ENCODE results near the gene CEACAM5.
"Not testable (repeated sequence)": the region's sequence is repeated elsewhere in the genome, so short reads cannot be mapped to it uniquely, and the experiment has no call there.

Gene CEACAM5

DNA sequence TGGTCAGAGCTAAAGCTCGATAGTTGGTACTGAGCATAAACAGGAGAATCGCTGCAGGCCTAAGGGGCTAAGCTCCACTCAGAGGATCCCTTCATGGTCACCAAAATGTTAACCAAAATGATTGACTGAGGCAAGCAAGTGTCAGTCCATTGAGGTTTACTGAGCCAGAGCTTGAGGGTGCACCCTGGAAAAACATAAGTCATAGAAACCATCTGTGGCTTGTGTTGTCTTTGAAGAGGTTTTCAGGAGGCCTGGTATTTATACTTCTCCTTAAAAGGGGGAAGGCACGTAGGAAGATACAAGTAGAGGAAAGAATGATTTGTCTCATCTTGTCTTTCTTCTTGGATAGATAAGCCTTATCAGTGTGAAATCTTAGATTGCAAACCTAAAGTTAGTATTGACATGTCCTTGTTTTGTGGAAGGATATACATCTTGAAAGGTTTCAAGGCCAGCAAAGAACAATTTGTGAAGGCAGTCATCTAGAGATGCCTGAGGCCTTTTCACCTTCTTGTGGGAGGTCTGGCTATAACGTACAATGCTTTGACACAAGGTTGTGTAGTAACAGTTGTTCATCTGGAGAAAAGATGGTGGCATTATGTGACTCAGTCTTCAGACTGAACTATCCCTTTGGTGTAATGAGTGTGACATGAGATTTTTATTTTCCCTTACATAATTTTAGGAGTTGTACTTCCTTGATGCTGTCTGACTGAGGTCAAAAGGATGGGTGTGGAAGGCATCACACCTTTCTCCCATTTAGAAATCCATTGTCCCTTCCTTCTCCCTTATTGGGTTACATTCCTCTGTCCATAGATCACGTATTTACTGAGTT lies 32.2 kb downstream of the CEACAM5 start:
- no peak for DNase-seq (ENCODE audit: low read depth)

DNA sequence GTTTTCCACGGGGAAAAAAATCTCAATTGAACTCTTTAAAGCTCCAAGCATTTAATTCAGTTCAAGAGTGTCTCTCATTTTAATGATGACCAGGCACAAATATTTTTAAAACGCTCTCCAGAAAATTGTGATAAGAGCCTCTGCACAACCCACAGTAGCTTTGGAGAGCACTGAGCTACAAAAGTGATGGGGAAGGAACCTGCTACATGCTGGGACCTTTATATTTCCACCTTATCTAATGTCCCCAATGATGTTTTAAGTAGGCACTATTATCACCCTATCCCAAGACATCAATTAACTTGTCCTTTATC lies 32.8 kb downstream of the CEACAM5 start:
- DNase-seq (ENCODE audit: low read depth) = no peak

DNA sequence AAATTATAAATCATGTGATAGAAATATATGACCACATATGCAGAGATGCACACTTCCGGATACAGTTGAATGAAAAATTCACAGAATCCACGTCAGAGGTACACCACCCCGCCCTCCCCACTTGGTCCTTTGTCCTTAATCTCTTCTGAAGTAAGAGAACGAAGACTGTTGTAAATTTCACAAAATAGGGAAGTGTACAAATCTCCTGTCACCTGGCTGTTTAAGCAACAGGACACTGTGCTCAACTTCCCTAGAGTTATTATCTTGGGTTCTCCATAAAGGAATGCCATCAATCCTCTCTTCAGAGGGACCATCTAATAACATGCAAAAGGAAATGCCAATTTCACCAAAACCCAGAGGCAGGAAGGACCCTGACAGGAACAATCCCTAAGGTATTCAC lies 36.4 kb downstream of the CEACAM5 start:
- DNase-seq (ENCODE audit: low read depth) = no peak

DNA sequence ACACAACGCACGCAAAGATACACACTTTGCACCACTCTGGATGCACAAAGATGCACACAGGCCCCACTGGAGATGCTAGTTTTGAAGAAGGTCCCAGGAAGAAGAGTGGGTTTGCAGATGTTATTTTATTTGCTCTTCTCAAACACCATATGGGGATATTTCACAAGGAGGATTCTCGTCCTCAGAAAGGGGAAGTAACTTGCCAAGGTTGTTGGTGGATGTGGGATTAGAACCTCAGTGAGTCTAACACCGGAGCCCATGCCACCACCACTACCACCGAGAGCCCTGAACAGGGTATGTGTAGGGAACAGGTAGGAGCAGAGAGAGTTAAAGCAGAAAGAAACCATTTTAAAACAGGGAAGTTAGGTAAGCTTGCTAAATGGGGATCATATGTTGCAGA lies 37.3 kb downstream of the CEACAM5 start:
- no peak for DNase-seq (ENCODE audit: low read depth)

DNA sequence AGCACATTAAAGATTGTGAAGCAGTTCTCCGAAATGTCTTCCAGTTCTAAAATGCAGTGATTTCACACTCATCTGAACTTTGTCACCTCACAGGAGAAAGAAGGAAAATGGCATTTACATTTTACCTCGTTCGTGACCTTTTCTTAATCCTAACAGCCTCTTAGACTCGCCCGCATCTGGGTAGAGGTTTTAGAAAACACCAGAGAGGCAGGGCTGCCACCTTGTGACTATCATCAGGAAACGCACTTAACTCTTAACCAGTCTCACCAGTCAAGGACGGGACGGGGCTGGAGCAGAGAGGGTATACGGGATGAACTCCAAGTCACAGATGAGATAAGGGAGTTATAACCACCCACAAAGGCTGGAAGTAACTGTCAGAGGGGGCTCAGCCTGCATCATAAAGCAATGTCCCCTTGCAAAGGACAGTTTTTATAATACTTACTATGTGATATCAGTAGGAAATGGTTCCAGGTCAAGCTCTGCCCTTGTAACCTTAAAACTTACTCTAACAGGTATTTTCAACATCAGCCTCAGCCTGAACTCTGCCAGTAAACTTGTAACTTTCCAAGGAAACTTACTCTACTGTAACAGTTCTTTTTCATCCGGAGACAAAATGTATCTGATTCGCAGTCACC lies 38.3 kb downstream of the CEACAM5 start:
- peak; percentile 60 for DNase-seq (ENCODE audit: low read depth)

DNA sequence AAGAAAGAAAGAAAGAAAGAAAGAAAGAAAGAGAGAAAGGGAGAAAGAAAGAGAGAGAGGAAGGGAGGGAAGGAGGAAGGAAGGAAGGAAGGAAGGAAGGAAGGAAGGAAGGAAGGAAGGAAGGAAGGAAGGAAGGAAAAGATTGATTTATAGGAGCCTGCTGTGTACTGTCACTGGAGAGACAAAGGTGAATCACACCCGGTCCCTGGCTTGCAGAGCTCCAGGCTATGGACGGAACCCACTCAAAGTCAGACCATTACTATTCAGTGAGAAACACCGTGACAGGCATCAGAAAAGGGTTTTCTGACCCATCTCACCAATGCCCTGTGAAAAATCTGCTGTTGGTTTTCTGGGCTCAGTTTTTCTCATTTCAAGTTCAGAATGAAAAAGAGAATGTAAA lies 39.6 kb downstream of the CEACAM5 start:
- no peak for DNase-seq (ENCODE audit: low read depth)

DNA sequence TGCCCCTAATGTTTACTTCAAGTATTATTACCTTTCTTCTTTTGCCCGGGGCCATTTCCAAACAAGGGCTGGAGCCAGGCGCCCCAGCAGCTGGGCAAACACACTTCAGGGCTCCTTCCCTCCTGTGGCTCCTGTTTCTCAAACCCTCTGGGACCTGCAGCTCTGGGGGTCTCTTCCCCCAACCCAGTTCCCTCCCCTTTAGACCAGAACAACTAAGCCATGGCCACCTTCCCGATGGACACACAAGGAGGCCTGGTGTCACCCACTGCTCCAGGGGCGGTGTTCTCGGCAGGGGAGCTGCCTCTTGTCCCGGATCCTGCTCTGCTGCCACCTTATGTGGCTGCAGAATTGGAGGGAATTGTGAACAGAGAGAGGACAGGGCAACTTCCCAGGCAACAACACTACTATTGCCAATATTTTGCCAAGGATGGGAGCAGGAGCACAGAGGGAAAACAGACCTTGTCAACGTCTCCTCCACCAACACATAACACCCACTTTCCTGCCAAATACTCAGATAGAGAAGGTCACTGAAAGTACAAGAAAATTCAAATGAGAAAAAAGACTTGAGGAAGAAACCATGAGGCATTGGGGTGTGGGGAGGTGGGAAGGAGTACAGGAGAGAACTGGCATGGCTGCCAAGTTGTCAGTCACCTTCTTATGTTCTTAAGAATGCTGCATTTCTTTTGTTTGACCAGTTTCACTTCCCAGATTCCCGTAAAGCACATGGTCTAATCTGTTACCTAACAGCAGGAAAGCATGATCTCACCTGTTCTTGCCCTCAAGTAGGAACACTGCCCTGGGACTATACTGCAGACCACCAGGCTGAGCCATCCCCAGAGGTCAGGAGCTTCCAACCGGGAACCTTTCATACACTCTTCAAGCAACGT lies 42.1 kb downstream of the CEACAM5 start:
- DNase-seq (ENCODE audit: low read depth) = not testable (repeated sequence)

DNA sequence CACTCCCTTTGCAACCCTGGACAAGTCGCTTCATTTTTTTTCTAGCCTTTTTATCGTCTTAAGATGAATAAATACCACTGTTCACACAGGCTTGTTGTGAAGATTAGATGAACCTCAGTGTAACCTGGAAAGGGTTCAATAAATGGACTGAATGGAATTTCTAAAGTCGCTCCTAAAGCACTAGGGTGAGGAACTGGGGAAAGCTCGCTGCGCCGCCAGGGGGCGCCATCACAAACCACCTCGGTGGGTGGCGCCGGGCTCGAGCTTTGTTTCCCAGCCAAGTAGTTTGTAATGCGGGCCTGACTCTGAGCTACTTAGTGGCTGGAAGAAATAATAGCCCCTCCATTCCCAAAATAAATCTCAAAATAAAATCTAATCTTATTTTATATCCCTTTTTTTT lies 44.7 kb downstream of the CEACAM5 start:
- peak; percentile 48 for DNase-seq (ENCODE audit: low read depth)

DNA sequence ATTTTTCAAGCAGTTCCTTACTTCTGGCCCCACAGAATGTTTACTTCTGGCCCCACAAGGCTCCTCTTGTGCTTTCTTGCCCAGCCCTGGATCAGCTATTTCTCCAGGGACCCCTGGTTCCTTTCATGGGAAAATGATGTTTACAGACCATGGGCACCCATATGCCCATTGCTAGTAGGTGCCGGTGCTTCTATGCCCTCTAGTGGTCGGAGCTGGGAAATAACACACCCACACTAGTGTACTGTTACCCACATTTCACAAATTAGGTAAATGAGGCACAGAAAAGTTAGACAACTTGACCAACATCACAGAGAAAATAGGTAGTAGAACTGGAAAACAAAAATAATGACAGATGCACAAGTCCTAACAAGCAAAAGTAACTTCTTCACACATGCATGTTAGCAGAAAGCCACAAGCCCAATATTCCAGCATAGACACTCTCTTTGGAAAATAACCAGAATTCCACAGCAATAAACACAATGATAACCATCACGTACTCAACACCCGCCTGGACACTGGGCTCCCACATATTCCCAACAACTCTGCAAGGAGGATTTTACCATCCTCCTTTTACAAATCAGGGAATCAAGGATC lies 45.6 kb downstream of the CEACAM5 start:
- peak; percentile 55 for DNase-seq (ENCODE audit: low read depth)

DNA sequence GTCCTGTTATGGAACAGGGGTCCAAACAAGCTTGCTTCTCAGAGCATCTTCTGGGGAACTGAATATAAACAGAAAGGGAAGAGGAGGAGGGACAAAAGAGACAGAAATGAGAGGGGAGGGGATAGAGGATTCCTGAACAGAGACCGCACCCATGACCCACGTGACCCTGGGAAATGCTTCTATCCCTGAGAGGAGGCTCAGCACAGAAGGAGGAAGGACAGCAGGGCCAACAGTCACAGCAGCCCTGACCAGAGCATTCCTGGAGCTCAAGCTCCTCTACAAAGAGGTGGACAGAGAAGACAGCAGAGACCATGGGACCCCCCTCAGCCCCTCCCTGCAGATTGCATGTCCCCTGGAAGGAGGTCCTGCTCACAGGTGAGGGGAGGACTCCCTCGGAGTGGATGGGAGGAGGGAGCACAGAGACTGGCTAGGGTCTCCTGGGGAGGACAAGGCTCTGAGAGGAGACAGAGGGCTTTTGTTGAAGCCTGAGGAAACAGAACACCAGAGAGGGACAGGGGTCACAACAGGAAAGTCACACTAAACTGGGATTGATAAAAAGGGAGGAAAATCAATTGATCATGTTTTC lies 47.0 kb downstream of the CEACAM5 start, which contains the start of gene CEACAM6:
Gene CEACAM6, plus strand, starts transcription at position 203 of the 586 bp plus-strand sequence. Its CDS starts 109 bp downstream, at position 312.
- no peak for DNase-seq (ENCODE audit: low read depth)

DNA sequence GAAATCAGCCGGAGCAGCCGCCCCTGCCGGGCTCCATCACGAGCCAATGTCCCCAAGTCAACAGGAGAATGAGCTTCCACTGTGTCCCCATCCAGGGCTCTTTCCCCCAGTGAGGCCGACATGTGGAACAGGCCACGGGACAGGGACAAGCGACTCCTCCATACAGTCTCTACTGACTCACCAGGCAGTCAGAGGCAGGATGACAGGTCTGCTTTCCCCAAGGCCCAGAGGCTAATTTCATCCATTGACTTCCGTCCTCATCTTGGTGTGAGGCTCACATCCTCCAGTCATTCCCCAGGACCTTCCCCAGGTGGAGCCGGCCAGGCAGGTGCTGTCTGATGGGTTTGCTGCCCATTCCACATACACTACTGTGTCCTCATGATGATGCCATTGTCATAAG lies 50.4 kb downstream of the CEACAM5 start:
- peak; percentile 43 for DNase-seq (ENCODE audit: low read depth)

DNA sequence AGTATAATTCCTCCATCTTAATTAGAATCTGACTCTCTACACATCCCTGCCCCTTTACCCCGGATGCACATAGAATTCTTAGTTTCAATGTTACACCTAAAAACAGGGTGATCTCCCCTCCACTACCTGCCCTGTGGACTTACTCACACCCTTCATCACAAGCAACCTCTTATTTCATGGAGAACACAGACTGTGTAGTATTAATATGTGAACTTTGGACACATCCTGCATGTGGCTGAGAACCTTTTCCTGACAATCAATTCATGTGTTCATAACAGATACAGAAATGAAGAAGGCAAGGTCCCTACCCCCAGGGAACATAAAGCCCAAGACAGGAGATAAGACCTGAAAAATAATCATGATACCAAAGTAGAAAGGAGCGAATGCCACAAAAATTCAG lies 58.7 kb downstream of the CEACAM5 start:
- no peak for DNase-seq (ENCODE audit: low read depth)

DNA sequence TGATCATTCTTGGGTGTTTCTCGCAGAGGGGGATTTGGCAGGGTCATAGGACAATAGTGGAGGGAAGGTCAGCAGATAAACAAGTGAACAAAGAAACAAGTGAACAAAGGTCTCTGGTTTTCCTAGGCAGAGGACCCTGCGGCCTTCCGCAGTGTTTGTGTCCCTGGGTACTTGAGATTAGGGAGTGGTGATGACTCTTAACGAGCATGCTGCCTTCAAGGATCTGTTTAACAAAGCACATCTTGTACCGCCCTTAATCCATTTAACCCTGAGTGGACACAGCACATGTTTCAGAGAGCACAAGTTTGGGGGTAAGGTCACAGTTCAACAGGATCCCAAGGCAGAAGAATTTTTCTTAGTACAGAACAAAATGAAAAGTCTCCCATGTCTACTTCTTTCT lies 59.7 kb downstream of the CEACAM5 start:
- DNase-seq (ENCODE audit: low read depth) = not testable (repeated sequence)

DNA sequence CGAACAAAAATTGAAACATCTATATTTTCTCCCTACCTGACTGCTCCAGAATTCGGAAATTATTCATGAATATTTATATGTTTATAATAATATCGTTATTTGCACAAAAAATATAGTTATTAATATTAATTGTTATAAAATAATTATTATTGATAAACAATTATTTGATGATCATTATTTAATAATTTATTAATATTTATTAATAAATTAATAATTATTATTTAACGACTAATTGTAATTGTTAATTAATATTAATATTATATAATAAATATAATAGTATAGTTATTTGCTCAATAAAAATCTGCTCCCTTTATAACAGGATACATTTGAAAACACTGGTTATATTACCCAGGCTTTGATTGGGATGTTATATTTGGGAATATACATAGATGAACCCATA lies 61.2 kb downstream of the CEACAM5 start:
- DNase-seq (ENCODE audit: low read depth) = no peak

DNA sequence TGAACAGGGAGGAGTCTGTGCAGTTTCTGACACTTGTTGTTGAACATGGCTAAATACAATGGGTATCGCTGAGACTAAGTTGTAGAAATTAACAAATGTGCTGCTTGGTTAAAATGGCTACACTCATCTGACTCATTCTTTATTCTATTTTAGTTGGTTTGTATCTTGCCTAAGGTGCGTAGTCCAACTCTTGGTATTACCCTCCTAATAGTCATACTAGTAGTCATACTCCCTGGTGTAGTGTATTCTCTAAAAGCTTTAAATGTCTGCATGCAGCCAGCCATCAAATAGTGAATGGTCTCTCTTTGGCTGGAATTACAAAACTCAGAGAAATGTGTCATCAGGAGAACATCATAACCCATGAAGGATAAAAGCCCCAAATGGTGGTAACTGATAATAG lies 63.0 kb downstream of the CEACAM5 start:
- no peak for DNase-seq (ENCODE audit: low read depth)

DNA sequence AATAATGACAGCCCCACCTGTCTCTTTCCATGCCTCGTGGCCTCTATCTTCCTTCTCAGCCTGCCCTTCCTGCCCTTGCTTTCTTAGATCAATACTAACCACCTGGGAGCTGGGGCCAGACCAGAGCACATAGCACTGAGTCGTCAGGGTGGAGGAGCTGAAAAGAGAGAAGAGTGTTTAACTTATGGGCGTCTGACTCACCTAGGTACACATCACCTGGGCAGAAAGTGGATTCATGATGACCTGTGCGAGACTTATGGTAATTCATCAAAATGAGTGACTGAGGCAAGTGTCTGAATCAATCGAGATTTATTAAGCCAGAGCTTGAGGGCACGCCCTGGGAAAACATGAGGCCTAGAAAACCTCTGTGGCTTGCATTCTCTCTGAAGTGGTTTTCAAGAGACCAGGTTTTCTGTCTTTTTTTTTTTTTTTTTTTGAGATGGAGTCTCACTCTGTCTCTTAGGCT lies 66.1 kb downstream of the CEACAM5 start:
- no peak for DNase-seq (ENCODE audit: low read depth)

DNA sequence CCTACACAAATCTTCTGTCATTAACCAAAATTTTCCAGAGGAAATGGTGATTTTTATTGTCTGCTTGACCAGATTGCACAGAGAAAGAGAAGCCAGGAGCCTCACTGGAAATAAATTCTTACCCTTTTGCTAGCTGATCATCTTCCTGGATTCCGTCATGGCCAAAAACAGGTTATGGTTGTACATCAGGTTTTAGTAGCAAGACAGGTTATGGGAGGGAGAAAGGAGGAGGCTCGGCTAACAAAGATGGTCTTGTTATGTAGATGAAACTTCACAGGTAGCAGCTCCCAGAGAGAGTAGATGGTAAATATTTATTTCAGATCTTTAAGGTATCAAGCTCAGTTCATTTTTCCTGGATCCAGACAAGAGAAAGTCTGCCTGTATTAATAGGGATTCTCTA lies 68.3 kb downstream of the CEACAM5 start:
- DNase-seq (ENCODE audit: low read depth) = no peak
